Measurements from ENCODE around the gene ARHGEF33. TPM values are rescaled to one million over a fixed set of nuclear protein-coding genes. Genes with fewer than 3 reads are reported as not detected.

ARHGEF33 gene
- total and polyA plus RNA-seq, 2 experiments from 2014 or later: 0.10 to 1.8 TPM

DNA sequence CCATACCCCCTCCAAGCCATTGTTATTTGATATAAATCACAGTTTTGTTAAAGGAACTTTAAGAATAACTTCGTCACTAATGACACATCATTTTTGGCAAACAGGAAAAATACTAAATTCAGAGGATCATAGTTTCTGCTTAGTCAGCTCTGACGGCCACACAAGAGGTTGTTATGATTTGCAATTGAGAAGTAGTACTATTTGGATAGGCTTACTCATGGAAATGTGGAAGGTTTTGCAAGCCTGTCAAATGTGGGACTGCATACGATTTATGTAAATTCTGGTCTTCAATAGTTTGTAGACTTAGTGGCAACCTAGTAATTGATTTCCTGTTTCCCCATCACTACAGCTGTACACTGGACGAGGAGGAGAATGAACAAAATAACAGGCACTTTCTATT is 108.1 kb downstream of the ARHGEF33 start:
- no peaks in the 10 kb centered on the region; the same call in 1 of the 2 replicates for H3F3A ChIP-seq (replicated peaks; ENCODE audit: low read depth)
- no peaks in the 10 kb centered on the region for H4K20me1 ChIP-seq (replicated peaks; ENCODE audit: insufficient read depth)
- H3K9me3 Mint-ChIP-seq: no peaks in the 10 kb centered on the region
- H3K36me3 ChIP-seq (ENCODE audit: insufficient read depth): peaks cover 19% of the 10 kb centered on the region
- no peaks in the 10 kb centered on the region for H3K79me2 ChIP-seq (replicated peaks; ENCODE audit: insufficient read depth)
- no peak overlapping the region for H2AFZ ChIP-seq
- H3K27me3 ChIP-seq (ENCODE audit: insufficient read depth): no peaks in the 10 kb centered on the region
- peaks cover 11% of the 10 kb centered on the region for H3K4me1 Mint-ChIP-seq
- H3K9me2 ChIP-seq (ENCODE audit: insufficient read depth): peaks cover 3% of the 10 kb centered on the region; the same call in 1 of the 2 replicates
- H3K4me2 ChIP-seq: peak overlapping the region; percentile 63
- TF ChIP-seq EZH2phosphoT487 (IDR thresholded peaks at IDR 0.05; ENCODE audit: unreplicated experiment) (no peak), JUNB (IDR thresholded peaks at IDR 0.05; ENCODE audit: unreplicated experiment) (no peak), STAT1 (IDR thresholded peaks at IDR 0.05; ENCODE audit: unreplicated experiment) (no peak), EZH2 (IDR thresholded peaks at IDR 0.05; ENCODE audit: low read depth, unreplicated experiment) (no peak), ZNF331 (CRISPR knock-in tag; IDR thresholded peaks at IDR 0.05; ENCODE audit: low read depth) (no peak), ZNF462 (CRISPR knock-in tag; IDR thresholded peaks at IDR 0.05) (no peak), ZNF114 (CRISPR knock-in tag; IDR thresholded peaks at IDR 0.05) (no peak), CREB1 (CRISPR knock-in tag; IDR thresholded peaks at IDR 0.05; ENCODE audit: low read depth) (no peak), CTCF (conservative IDR thresholded peaks at IDR 0.05; ENCODE audit: low read depth in 2 of 2) (no peak), POLR2AphosphoS5 (IDR thresholded peaks at IDR 0.05; ENCODE audit: low read depth) (no peak), NANOG (IDR thresholded peaks at IDR 0.05; ENCODE audit: borderline replicate concordance) (no peak)
- TF ChIP-seq, protein P1, sequence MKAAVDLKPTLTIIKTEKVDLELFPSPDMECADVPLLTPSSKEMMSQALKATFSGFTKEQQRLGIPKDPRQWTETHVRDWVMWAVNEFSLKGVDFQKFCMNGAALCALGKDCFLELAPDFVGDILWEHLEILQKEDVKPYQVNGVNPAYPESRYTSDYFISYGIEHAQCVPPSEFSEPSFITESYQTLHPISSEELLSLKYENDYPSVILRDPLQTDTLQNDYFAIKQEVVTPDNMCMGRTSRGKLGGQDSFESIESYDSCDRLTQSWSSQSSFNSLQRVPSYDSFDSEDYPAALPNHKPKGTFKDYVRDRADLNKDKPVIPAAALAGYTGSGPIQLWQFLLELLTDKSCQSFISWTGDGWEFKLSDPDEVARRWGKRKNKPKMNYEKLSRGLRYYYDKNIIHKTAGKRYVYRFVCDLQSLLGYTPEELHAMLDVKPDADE (IDR thresholded peaks at IDR 0.05): no peak
- TF ChIP-seq, protein P2, sequence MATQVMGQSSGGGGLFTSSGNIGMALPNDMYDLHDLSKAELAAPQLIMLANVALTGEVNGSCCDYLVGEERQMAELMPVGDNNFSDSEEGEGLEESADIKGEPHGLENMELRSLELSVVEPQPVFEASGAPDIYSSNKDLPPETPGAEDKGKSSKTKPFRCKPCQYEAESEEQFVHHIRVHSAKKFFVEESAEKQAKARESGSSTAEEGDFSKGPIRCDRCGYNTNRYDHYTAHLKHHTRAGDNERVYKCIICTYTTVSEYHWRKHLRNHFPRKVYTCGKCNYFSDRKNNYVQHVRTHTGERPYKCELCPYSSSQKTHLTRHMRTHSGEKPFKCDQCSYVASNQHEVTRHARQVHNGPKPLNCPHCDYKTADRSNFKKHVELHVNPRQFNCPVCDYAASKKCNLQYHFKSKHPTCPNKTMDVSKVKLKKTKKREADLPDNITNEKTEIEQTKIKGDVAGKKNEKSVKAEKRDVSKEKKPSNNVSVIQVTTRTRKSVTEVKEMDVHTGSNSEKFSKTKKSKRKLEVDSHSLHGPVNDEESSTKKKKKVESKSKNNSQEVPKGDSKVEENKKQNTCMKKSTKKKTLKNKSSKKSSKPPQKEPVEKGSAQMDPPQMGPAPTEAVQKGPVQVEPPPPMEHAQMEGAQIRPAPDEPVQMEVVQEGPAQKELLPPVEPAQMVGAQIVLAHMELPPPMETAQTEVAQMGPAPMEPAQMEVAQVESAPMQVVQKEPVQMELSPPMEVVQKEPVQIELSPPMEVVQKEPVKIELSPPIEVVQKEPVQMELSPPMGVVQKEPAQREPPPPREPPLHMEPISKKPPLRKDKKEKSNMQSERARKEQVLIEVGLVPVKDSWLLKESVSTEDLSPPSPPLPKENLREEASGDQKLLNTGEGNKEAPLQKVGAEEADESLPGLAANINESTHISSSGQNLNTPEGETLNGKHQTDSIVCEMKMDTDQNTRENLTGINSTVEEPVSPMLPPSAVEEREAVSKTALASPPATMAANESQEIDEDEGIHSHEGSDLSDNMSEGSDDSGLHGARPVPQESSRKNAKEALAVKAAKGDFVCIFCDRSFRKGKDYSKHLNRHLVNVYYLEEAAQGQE (IDR thresholded peaks at IDR 0.05; ENCODE audit: unreplicated experiment): no peak
- no peak overlapping the region for H3K27ac ChIP-seq (ENCODE audit: low read depth)
- DNase-seq (ENCODE audit: low spot score): no peak
- peaks cover 34% of the 10 kb centered on the region; the same call in 2 of the 3 replicates for H3K36me3 Mint-ChIP-seq (ENCODE audit: low read depth)
- H3K4me1 ChIP-seq (ENCODE audit: insufficient read depth): peaks cover 21% of the 10 kb centered on the region
- no peak overlapping the region; the same call in 1 of the 2 replicates for H3K27ac Mint-ChIP-seq
- H3K27me3 Mint-ChIP-seq (ENCODE audit: insufficient read depth, low read depth, poor library complexity): no peaks in the 10 kb centered on the region
- H3K4me3 Mint-ChIP-seq: no peak overlapping the region
- H3K4me3 ChIP-seq: peak overlapping the region; percentile 15
- ATAC-seq: no peak

Data from GM23338 (cell line).